Neural crest cell (in vitro differentiated cells): ENCODE measurements around the gene KCNJ10. TPM values are rescaled to one million over a fixed set of nuclear protein-coding genes. Genes with fewer than 3 reads are reported as not detected.

ENCODE experiments used
- DNase-seq: peaks from one replicate; pipeline ENCODE4 v3.0.0; 2021; ENCODE audit warnings: low read depth, mixed read lengths, low spot score
- H3K27ac Mint-ChIP-seq: one replicate; pipeline ENCODE4 v1.8.0; 2021; ENCODE audit warnings: mild to moderate bottlenecking, mixed read lengths; ENCODE audit not compliant: unreplicated experiment
- H3K27me3 Mint-ChIP-seq: 2 replicates; pipeline ENCODE4 v1.8.0; 2021; ENCODE audit warnings: low read depth, mild to moderate bottlenecking, mixed read lengths
- H3K36me3 Mint-ChIP-seq: 2 replicates; pipeline ENCODE4 v1.8.0; 2021; ENCODE audit warnings: low read depth, mild to moderate bottlenecking, mixed read lengths
- H3K4me1 Mint-ChIP-seq: 2 replicates; pipeline ENCODE4 v1.8.0; 2021; ENCODE audit warnings: mixed read lengths
- H3K4me3 Mint-ChIP-seq: one replicate; pipeline ENCODE4 v1.8.0; 2021; ENCODE audit warnings: mild to moderate bottlenecking, mixed read lengths
- H3K9me3 Mint-ChIP-seq: 2 replicates; pipeline ENCODE4 v1.8.0; 2021; ENCODE audit warnings: mixed read lengths
- CTCF ChIP-seq: fragments of 200-600 bp; sonication (generic); conservative IDR thresholded peaks from 2 replicates; pipeline ENCODE4 v1.5.0; 2021; ENCODE audit warnings: antibody characterized with exemption, mild to moderate bottlenecking
- total RNA-seq: library from RNA; stranded (reverse); gene quantifications from 2 replicates; pipeline ENCODE4 v1.2.1, GENCODE V29; 2021

Gene KCNJ10
- total RNA-seq, 1 donor from 2014 or later: 0.47 TPM

GRCh38 chr1:159973350-159973940 is 96.5 kb downstream of the KCNJ10 start:
- no peak for DNase-seq
- no peak for TF ChIP-seq CTCF
- no peak overlapping the region for H3K27ac Mint-ChIP-seq
- H3K9me3 Mint-ChIP-seq: no peaks in the 10 kb centered on the region
- H3K36me3 Mint-ChIP-seq: no peaks in the 10 kb centered on the region
- peaks cover 21% of the 10 kb centered on the region for H3K4me1 Mint-ChIP-seq
- H3K4me3 Mint-ChIP-seq: no peak overlapping the region
- peaks cover 24% of the 10 kb centered on the region for H3K27me3 Mint-ChIP-seq

- Mint-ChIP-seq H3K4me1 (peaks cover 21% of the 10 kb centered on the region), H3K9me3 (no peaks in the 10 kb centered on the region)
- DNase-seq: no peak
Measured at GRCh38 chr1:159972443-159973205, 97.3 kb downstream of the KCNJ10 start.

GRCh38 chr1:159970932-159971342 is 99.0 kb downstream of the KCNJ10 start:
- no peak for TF ChIP-seq CTCF
- H3K4me1 Mint-ChIP-seq: peaks cover 21% of the 10 kb centered on the region
- peak overlapping the region; percentile 13 for H3K27ac Mint-ChIP-seq
- no peak overlapping the region for H3K4me3 Mint-ChIP-seq
- peaks cover 9% of the 10 kb centered on the region for H3K27me3 Mint-ChIP-seq
- H3K9me3 Mint-ChIP-seq: no peaks in the 10 kb centered on the region
- no peaks in the 10 kb centered on the region for H3K36me3 Mint-ChIP-seq
- DNase-seq: no peak

More at GRCh38 chr1:159972443-159973205, 97.3 kb downstream of the KCNJ10 start:
- TF ChIP-seq CTCF: no peak
- Mint-ChIP-seq H3K4me3 (no peak overlapping the region), H3K36me3 (no peaks in the 10 kb centered on the region), H3K27ac (no peak overlapping the region), H3K27me3 (peaks cover 18% of the 10 kb centered on the region)

- Mint-ChIP-seq H3K27ac (no peak overlapping the region), H3K9me3 (no peaks in the 10 kb centered on the region), H3K4me1 (peaks cover 35% of the 10 kb centered on the region), H3K36me3 (no peaks in the 10 kb centered on the region), H3K27me3 (peaks cover 20% of the 10 kb centered on the region), H3K4me3 (no peak overlapping the region)
- TF ChIP-seq CTCF: no peak
- no peak for DNase-seq
Measured at GRCh38 chr1:159968901-159969300, 101.1 kb downstream of the KCNJ10 start.

GRCh38 chr1:159965263-159965662 is 104.7 kb downstream of the KCNJ10 start:
- peaks cover 18% of the 10 kb centered on the region for H3K27me3 Mint-ChIP-seq
- H3K36me3 Mint-ChIP-seq: no peaks in the 10 kb centered on the region
- no peak overlapping the region for H3K27ac Mint-ChIP-seq
- no peaks in the 10 kb centered on the region for H3K9me3 Mint-ChIP-seq
- DNase-seq: no peak
- H3K4me3 Mint-ChIP-seq: no peak overlapping the region
- peaks cover 13% of the 10 kb centered on the region for H3K4me1 Mint-ChIP-seq
- TF ChIP-seq CTCF: no peak
